Activated gamma-delta T cell treated with Interleukin-2 at 50 U/mL for 16 hours (primary cell): ENCODE measurements around the gene SURF1.

Experiments
- DNase-seq: peaks from one replicate; pipeline ENCODE4 v3.0.0-alpha.2; 2020

The SURF1 gene

DNA sequence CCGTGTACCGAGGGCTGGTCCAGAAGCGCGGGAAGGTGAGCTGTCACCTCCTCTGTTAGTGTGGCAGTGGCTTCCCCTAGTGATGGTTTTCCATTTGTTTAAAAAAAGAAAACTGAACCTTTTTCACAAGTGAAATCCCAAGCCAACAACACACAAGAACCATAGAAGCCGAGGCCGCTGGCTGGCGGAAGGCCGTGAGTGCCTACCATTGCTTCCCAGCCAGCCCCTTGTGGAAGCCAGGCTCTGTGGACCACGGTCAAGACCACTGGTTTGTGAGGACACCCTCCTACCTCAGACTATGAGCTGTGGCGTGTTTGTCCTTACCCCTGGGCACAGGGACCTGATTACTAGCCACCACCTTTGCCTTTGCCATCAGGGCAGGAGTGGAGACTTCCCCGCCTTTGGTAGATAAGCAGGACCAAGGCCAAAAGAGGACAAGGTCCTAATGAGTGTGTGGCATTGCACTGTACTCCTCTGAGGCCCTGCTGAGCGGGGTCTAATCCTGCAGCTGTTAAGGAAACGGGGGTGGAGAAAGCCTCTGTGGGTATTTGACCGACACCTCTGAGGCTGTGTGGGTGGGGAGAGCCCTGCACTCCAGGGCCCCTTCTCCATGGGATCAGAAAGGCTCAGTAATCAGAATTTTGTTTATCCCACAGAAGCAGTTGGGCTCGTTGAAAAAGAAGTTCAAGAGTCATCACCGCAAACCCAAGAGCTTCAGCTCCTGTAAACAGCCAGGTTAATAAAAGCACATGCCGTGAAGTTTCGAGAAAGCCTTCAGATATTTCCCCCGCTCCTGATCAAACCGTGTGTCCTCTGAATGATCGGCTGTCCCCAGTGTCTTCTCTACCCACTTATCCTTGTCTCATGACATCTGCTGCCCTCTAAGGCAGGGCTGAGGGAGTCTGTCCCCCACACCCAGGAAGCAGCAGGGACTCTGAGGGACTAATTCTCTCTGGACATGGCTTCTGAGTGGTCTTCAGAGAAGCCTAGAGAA is 4.4 kb upstream of the SURF1 start:
- DNase-seq, result no peak

DNA sequence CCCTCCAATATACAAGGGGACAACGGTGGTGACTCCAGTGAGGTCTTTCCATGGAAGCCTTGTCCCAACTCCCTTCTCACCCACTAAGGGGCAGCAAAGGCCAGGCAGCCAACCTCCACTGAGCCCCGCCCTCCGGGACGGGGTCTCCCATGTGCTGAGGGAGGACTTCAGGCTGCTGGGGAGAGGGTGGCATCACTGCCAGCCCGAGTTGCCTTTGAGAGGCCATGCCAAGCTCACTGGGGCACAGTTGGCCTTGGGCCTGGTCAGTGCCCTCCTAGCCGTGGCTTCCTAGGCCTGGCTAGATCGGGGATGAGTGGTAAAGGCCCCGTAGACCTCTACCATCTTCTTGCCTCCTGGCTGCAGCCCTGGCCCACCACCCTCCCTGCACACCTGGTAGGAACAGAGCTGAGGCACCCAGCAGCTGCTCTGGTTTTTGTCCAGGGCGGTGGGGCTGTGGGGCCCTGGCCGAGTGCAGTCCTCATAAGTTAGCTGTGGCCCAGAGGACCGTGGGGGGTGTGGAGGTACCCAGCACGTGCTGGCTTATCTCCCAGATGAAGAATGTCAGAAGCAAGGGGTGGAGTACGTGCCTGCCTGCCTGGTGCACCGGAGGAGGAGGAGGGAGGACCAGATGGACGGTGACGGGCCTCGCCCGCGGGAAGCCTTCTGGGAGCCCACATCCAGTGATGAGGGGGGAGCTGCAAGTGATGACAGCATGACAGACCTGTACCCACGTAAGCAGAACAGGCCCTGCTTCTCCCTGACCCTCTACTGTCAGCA is 3.3 kb upstream of the SURF1 start:
- no peak for DNase-seq

DNA sequence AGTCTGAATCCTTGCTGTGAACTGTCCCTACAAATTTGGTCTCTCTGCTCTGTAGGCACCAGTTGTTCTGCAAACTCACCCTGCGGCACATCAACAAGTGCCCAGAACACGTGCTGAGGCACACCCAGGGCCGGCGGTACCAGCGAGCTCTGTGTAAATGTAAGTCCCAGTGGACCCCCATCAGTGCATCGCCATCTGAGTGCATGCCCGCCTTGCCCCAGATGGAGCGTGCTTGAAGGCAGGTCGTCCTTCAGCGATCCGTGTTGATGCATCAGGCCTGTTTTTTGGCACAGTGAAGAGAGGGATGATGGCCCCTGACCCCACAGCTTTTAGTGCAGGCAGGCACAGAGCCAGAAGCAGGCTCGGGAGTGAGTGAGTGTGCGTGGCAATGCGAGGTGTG is 1.4 kb upstream of the SURF1 start:
- DNase-seq, result no peak

DNA sequence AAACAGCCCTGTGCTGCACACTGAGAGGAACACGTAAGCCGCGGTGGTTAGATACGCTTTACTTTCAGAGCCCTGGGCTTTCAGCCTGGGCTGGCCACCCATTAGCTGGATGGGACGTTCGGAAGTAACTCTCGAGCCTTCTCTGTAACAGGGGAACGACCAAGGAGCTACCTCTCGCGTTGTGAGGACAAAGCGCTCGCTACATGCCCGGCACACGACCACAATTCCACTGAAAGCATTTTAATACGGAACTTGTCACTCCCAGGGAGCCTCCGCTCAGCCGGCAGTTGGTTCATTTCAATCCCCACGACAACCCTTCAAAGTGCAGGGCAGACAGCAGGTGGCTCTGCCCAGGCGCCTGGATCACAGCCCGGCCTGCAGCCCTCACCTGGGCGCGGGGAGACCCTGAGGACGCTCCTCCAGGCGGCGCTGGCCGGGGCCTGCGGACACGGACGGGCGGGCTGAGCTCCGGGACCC is 368 bp downstream of the SURF1 start:
- DNase-seq, result no peak

DNA sequence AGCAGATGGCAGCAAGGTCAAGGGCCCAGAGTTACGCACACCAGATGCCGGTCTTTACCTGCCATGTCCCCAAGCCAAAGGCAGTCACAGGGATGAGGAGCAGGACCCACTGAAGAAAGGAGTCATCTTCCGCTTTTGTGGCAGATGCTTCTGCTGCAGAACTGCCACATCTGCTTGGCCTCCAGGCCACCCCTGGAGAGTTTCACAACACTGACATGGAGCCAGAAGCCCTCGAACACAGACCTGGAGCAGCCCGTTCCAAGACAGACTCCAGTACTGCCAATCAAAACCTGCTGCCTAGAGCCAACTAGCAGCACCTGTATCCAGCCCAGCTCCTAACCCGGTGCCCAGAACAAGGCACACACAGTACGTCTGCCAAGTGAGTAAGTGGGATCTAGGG is 1.5 kb downstream of the SURF1 start:
- no peak for DNase-seq

DNA sequence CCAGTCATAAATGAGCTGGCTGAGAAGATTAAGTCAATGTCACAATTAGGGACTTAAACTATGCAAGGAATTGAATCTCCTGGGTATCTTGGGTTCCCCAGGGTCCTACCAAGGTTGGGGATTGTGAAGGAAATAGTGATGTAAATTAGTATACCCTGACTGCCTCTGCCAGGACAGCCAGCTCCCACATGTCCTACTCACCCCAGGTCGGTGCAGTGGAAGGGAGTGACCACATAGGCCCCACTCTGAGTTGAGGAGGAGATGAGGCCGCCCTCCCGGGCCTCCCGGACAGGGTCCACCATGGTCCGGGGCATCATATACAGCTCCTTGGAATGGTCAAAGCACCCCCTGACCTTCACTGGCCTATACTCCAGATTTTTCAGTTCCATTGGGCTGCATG is 2.7 kb downstream of the SURF1 start:
- DNase-seq, result no peak

DNA sequence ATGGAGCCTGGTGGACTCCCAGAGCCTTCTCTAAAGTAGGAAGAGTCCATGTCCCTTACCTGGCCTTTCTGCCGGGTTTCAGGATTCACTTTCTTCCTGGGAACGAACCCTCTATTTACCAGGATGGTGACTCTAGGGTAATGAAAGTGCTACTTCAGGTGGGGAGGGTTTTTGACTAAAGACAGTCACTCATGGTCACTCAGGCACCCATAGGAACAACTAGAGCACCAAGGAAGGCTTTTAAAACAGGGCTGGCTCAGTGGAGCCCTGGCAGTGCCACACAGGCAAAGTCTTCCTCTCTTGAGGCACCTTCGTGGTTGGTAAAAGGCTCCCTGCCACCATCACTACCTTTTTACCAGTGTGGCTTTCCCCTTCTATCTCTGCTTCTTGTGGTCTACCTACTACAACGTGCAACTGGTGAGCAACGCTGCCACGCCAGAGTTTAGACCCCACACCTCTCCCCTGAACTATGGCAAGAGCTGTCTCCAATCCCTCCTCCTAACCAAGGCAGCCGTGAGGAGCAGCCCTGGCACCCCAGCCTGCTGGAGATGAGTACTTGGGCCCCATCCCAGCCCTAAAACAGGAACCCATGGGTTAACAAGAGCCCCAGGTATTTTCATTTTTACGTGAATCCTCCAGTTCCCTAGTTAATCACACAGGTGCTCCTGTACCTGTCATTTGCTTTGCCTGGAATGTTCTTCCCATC is 3.5 kb downstream of the SURF1 start:
- DNase-seq, result no peak

DNA sequence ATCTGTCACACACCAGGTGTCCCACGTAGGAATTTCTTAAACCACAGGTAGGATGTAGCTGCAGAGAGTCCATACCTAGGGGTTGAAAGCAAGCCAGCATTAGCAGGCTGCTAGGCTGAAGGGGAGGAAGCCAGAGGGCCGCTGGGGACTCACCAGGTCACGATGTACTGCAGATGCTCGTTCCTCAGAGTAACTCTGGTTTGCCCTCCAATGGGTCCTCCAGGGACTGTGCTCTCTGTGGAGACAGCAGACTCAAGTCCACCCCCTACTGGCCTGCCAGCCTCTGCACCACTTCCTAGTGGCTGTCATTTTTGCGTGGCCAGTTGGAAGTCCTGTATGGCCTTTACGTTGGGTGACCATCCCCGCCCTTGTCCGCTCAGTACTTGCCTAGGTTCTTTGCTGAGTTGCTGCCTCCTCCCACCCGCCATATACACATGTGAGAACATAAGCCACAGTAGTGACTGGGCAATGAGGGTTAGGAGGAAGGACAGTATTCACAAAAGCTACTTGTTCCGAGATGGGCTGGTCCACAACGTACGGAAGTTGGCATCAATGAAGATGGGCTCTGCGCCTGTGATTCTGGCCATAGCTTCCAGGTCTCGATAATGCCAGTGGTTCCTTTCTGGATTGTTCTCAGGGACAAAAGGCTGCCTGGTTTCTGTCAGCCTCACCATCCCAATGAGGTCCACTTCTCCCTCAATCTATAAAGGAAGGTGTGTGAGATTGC is 4.2 kb downstream of the SURF1 start:
- DNase-seq, result no peak

DNA sequence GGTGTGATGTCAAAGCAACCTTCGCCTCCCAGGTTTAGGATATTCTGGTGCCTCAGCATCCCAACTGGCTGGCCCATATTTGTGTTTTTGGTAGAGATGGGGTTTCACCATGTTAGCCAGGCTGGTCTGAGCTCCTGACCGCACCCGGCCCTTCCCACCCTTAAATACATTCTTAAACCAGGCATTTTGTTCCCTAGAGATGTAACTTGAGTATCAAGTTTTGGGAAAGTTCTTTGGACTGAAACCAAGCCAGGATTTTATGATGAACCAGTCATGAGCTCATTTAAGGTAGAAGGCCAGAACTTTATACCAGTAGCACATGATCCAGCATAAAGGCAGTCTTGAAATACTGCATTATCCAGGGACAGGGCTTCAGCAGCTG is 4.8 kb downstream of the SURF1 start:
- DNase-seq, result no peak

DNA sequence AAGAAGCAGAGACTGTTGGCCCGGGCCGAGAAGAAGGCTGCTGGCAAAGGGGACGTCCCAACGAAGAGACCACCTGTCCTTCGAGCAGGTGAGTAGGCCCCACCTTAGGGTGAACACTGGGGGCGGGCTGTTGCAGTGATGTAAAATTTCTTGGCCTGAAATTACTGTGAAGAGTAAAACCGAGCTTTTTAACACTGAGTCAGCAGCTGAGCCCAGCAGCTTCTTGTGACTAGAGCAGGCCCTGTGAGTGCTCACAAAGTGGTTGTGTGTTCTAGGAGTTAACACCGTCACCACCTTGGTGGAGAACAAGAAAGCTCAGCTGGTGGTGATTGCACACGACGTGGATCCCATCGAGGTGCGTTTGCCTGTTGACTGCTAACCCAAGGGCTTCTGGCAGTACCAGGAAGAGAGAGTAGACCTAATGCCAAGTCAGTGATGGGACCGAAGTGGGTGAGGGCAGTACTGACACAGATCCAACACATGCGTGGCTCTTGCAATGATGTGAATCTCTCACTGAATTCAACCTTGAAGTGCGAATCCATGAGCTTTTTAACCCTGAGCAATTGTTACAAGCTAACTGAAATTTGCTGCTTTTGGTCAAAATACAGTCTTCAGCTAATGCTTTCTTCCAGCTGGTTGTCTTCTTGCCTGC is 6.2 kb downstream of the SURF1 start:
- DNase-seq, result no peak

DNA sequence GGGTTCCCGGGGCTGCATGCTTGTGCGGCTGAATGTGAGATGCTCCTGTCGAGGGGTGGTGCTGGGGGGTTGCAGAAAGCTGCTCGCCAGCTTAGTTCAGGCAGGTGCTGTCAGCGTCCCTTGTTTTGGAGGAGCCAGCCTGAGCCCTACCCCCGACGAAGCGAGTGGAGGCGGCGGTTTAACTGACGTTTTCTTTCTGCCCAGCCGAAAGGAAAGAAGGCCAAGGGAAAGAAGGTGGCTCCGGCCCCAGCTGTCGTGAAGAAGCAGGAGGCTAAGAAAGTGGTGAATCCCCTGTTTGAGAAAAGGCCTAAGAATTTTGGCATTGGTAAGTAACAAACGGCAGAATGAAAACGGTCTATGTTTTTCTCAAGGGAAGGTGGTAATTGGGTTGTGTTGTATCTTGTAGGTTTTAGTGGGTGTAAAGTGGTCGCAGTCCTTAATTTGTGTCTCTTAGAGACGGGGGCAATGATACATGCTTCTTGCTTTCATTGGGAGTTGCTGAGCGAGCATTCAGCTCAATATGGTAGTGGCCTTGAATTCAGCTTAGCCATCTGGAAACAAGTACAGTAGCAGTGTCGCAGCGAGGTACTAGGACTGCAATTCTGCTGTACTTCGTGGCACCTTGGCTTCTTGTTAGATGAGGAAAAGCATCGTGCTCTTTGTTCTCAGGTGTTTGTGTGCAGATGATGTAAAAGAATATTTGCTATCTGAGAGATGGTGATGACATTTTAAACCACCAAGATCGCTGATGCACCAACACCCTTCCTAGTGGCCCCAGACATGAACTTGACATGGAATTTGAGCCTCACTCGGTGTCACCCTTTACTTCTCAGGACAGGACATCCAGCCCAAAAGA is 7.3 kb downstream of the SURF1 start:
- DNase-seq, result no peak

DNA sequence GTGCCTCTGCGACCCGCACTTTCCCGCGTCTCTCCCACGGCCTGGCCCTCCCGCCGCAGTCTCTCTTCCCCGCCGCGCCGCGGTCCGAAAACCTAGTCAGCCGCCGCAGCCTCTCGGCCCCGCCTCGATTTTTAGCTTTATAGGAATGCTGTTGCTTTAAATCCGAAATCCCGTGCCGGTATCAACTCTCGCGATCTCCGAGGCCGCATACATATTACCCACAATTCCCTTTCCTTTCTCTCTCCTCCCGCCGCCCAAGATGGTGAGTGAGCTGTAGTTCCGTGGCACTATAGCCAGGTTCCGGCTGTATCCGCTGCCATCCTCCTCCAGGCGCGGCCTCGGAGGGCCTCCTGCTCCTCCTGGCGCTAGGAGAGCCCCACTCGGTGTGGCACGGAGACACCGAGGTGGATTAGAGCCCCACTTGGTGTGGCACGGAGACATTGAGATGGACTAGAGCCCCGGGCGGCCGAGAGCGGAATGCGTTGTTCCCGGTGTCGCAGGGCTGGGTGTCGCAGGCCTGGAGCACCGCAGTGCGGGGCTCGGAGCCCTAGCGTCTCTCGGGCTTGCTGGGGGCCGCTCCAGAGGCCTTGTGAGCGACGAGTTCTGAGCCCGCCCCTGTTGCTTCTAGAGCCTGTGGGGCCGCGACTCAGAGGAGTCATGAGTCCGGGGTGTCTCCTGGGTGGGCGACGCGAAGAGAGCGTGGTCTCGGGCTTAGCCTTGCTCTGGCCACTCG is 8.1 kb downstream of the SURF1 start, which contains the start of the genes MED22 and RPL7A:
Gene MED22, minus strand, starts transcription at position 147 of the 733 bp plus-strand sequence. CDS start 1,469 bp downstream, outside the sequence.
Gene RPL7A, plus strand, starts transcription at position 234 of the 733 bp plus-strand sequence. Its CDS starts 26 bp downstream, at position 260.
- peak; percentile 91 for DNase-seq

DNA sequence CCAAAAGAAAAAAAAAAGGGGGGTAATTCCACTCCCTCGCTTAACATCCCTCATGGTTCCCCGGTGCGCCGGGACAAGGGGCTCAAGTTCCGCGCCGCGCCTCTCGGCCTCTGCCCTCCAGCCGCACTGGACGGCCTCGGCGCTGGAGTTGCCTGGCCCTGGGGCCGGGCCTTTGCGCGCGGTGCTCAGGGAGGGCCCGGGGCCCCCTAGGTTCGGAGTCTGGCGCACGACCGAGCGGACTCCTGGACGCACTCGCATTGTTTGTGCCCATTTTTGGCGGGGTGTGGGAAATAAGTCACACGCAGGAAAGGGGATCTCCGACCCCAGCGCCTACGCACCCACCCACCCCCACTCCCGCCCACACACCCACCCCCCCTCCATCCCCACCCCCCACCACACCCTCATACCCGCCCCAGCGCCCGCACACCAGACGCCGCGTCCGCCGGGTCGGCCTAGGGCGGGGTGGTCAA is 8.7 kb downstream of the SURF1 start:
- DNase-seq, result no peak

DNA sequence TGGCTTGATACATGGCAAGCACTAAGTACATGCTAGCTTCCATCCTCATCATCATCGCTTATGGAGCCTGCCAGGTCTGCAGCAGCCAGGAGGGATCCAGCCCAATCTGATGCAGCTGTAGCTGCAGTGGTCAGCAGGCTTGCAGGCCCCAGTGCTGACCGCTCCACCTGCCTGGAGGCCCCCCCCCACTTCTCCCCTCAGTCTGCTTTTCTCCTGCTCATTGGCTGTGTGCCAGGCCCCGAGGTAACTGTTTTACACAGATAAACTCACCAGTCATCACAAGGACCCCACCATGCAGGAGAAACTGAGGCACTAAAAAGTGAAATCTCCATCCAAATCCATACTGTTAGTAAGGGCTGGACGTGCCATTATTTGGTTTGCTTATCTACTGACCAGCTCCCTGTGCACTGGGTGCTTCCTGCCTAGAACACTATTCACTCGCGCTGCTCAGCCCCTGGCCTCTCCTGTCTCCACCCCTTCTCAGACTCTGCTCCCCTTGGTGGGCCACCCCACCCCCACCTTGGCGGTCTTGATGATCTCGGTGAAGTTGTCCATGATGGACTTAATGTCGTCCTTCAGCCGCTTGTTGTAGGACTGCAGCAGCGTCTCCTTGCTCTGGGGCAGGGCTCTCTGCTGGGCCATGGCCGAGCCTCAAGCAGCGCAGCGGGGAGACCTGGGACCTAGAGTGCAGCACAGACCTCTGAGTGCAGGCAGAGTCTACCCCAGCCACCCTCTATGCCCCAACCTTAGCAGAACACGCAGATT is 10.1 kb downstream of the SURF1 start:
- DNase-seq, result no peak

DNA sequence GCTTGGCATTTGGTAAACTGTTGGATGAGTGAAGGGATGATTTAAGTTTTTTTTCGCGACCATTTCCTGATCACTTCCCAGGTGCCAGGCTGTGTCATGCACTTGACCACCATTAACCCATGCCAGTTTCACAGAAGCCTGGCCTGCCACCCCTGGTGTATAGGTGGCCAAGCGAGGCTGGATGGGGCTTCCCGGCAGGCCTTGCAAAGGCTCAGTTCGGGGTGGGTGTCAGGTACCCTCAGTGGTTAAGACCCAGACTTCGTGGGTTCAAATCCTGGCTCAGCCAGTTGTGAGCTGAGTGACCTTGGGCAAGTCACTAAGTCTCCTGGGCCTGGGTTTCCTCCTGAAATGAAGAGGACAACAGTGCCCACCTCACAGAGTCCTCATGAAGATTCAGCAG is 10.7 kb downstream of the SURF1 start:
- DNase-seq, result no peak

DNA sequence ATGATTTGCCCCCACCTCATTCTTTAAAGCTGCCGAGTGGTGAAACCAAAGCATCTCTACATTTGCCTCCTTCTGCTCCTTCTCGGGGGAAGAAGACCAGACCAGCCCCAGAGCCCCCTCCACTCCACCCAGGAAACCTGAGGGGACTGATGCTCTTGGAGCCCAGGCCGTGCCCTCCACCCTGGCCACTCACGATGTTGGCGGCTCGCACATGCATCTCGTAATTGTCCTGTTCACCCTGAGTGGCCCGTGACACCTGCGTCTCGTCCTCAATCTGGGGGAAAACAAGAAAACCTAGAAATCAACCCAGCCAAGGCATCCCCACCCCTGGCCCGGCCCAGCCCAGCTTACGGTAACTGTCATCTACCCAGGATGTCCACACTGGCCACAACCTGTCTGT is 11.3 kb downstream of the SURF1 start:
- DNase-seq, result no peak

DNA sequence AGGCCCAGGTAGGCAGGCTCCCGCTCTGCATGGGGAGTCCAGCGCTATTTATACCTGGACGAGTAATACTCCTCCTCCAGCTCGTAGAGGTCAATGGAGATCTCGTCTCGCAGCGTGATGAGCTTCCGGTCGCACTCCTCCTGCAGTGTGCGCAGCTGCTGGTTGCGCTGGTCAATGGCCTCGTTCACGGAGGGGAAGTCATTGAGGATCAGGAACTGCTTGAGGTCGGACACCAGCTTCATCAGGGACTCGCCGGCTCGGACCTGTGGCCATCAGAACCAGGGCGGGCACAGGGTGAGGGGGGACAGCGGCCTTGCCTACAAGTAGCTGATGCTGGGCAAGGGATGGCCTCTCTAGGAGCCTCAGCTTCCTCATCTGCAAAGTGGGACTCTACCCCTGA is 12.2 kb downstream of the SURF1 start:
- no peak for DNase-seq

DNA sequence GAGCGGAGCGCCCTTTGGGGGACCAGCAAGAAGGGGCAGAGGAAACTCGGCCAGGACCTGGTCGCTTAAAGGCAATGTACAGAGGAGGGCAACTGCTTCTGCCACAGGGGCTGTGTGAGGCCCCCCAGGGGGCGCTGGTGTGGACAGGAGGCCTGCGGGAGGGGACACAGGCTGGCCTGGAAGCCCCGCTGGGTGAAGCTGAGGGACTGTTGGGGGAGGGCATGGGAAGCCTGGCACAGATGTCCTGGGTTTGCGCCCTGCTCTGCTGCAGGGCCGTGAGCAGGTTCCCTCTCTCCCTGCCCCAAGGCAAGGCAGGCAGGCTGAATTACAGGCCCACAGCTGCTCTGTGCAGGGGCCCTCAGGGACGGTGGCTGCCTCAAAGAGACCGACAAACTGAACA is 13.7 kb downstream of the SURF1 start:
- DNase-seq, result no peak

DNA sequence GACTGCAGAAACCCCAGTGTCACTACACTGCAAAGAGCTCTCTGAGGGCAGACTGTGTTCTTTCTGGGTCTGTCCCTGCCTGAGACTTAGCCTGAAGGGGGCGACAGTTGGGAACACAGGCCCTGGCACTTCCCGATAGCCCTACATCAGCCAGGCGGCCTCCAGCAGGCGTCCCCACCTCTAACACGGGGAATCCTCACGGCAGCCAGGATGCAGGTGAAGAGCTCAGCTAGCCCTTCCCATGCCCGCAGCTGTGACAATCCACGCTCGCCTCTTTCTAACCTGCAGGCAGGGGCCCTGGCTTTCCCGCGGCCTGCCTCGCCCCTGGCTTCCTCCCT is 14.2 kb downstream of the SURF1 start:
- no peak for DNase-seq
